ENCODE data around the gene WNT5A. TPM values are rescaled to one million over a fixed set of nuclear protein-coding genes. Genes with fewer than 3 reads are reported as not detected.

The WNT5A gene
- total and polyA plus RNA-seq, 2 of the 4 experiments (the other 2 are of a cell fraction), result 224 to 231 TPM

DNA sequence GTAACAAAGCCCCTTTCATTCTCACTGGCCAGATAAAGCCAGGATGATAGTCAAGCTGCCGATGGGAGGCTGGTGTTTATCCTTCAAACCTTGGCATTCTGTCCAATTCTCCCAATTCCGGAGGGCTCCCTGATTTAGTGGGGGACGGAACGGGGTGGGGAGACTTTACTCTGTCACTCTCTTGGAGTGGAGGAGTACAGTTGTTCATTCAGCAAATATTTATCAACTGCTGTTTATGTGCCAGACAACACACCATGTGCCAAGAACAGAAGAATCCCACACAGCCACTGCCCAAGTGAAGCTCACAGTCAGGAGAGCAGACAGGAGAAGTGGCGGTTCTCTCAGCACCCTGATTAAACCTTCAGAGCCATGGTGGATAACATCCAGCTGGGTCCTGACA, 63.3 kb downstream of the WNT5A start:
- no CpG with 5 or more reads among the region's 5 CpGs for WGBS, 2 experiments (ENCODE audit: extremely low coverage in 2 of 2, insufficient read length in 1 of 2)
- Histone ChIP-seq H3K18ac (ENCODE audit: low read depth, low read length) (no peak overlapping the region), H2BK120ac (ENCODE audit: low read depth, low read length) (no peak overlapping the region), H2AK9ac (replicated peaks; ENCODE audit: low read depth, low read length, poor library complexity) (no peak overlapping the region), H2BK20ac (ENCODE audit: low read depth, low read length) (no peak overlapping the region), H2BK15ac (ENCODE audit: low read depth, low read length) (no peak overlapping the region; the same call in 2 of the 3 replicates), H3K56ac (ENCODE audit: extremely low read depth, insufficient read depth, low read length) (no peak overlapping the region), H2AK5ac (ENCODE audit: low read depth, low read length) (0 out of 2 replicates have a peak overlapping the region, but pooled peaks have one; percentile 27), H3K4me1 (ENCODE audit: control insufficient read depth, insufficient read depth, low read length) (peaks cover 2% of the 10 kb centered on the region), H3K23ac (ENCODE audit: low read depth, low read length) (no peak overlapping the region), H3K79me1 (ENCODE audit: low read depth in 1 of 2, low read length in 2 of 2) (no peaks in the 10 kb centered on the region), H3K9me1 (ENCODE audit: insufficient read depth, low read length) (0 out of 2 replicates have a peak, but pooled peaks cover 3% of the 10 kb centered on the region), H3K14ac (replicated peaks; ENCODE audit: low read depth, low read length) (no peak overlapping the region), H3K4ac (ENCODE audit: low read depth, low read length) (no peak overlapping the region), H4K91ac (ENCODE audit: insufficient read depth, low read depth, low read length) (no peak overlapping the region), H4K8ac (ENCODE audit: low read depth in 2 of 2, low read length in 2 of 2) (no peak overlapping the region), H2AFZ (replicated peaks; ENCODE audit: low read length, poor library complexity) (peak overlapping the region; percentile 47), H2BK5ac (ENCODE audit: low read depth, low read length, poor library complexity, severe bottlenecking) (no peak overlapping the region), H3K4me3 (ENCODE audit: insufficient read depth, low read depth, low read length) (no peak overlapping the region), H3K9me3 (ENCODE audit: control insufficient read depth, insufficient read depth, low read length) (peaks cover 3% of the 10 kb centered on the region), H3K27me3 (ENCODE audit: control insufficient read depth, insufficient read depth, low read length) (no peaks in the 10 kb centered on the region), H3K9ac (ENCODE audit: low read depth, low read length) (no peak overlapping the region), H4K5ac (ENCODE audit: low read depth, low read length) (no peak overlapping the region), H3K27ac (ENCODE audit: insufficient read depth, low read length) (no peak overlapping the region), H3K4me2 (ENCODE audit: low read depth, low read length) (no peak overlapping the region), H4K20me1 (ENCODE audit: insufficient read depth, low read length) (no peaks in the 10 kb centered on the region), H3K36me3 (ENCODE audit: control insufficient read depth, insufficient read depth, low read length) (no peaks in the 10 kb centered on the region)
- TF ChIP-seq CEBPB (IDR thresholded peaks at IDR 0.05; ENCODE audit: low read depth, low read length), result no peak
- TF ChIP-seq RAD21 (IDR thresholded peaks at IDR 0.05; ENCODE audit: low read length), result no peak
- TF ChIP-seq CHD1 (IDR thresholded peaks at IDR 0.05; ENCODE audit: low read depth, low read length), result no peak
- CTCF ChIA-PET, result no interaction called here
- in situ Hi-C loops (cut with MboI; ENCODE audit: low sequenced_read_pairs), result no loop called here
- intact Hi-C loops (cut with micrococcal nuclease), result no loop called here
- no peak for ATAC-seq (ENCODE audit: low read depth)
- no peak for DNase-seq
- BruUV-seq (replicated peaks), result no TSS peak
- POLR2A ChIA-PET (ENCODE audit: unreplicated experiment), result no interaction called here
- dilution Hi-C loops (cut with HindIII; ENCODE audit: low sequenced_read_pairs, unreplicated experiment), result no loop called here

Measured in IMR-90 (cell line).